CD4-positive, alpha-beta T cell treated with Interleukin-10 for 1 hour (primary cell): ENCODE results near the gene KLHL1.

Experiments used
- DNase-seq: peaks from one replicate; pipeline ENCODE4 v3.0.0-alpha.2; 2020

The KLHL1 gene

DNA sequence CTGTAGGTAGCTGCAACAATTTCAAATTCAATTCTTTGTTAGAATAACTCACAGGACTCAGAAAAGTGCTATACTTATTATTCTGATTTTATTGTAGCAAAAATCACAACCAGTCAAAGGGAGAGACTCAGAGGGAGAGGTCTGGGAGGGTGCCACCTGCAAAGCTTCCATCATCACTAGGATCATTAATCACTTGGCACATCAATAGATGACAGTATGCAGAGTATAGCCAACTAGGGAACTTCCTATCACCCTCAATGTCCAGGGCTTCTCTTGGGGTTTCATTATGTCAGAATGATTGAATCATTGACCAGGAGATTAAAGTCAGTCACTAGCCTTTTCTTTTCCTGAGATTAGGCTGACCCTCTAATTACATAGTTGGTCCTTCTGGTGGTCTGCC is 432.0 kb downstream of the KLHL1 start:
- no peak for DNase-seq

GRCh38 chr13:69660155-69660554 is 448.1 kb downstream of the KLHL1 start:
- no peak for DNase-seq

DNA sequence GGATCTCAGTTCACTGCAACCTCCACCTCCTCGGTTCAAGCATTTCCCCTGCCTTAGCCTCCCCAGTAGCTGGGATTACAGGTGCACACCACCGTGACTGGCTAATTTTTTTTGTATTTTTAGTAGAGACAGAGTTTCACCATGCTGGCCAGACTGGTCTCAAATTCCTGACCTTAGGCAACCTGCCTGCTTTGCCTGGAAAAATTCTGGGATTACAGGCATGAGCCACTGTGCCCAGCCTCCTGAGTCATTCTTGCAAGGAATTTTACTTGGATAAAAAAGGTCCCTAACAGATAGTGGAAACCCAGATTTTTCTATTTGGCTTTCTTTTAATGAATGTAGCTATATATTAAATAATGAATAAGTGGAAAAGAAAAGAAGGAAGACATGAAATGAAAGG is 450.6 kb downstream of the KLHL1 start:
- no peak for DNase-seq

DNA sequence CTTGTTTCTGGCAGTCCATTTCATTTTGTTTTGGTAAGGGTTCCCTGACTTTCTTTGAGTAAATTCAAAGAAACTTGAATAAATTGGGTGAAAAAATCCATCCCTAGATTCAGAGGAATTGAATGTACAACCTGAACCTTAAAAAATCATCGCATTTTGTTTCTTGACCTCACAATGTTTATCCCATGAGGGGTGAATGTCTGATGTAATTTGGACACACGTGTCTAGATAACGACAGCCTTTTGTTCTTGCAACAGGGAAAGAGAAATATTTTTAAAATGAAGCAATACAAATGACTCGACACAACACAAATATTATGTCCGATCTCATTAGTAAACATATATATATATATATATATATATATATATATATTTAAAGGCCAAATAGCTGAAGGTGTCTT is 453.9 kb downstream of the KLHL1 start:
- DNase-seq = no peak
